IMR-90 (cell line): ENCODE results near the gene DPYSL5.

Source experiments
- BHLHE40 ChIP-seq: fragments of 150-350 bp; IDR thresholded peaks from 2 replicates; pipeline ENCODE4 v1.6.1; 2016; ENCODE audit warnings: mild to moderate bottlenecking, low read depth, low read length
- ELK1 ChIP-seq: fragments of 150-350 bp; IDR thresholded peaks from 2 replicates; pipeline ENCODE4 v1.6.1; 2016; ENCODE audit warnings: low read depth, mild to moderate bottlenecking, low read length, moderate library complexity, borderline replicate concordance
- FOS ChIP-seq: fragments of 150-350 bp; IDR thresholded peaks from 2 replicates; pipeline ENCODE4 v1.6.1; 2016; ENCODE audit warnings: low read depth, low read length
- MAZ ChIP-seq: IDR thresholded peaks from 2 replicates; pipeline ENCODE4 v1.6.1; 2012; ENCODE audit warnings: low read depth, mild to moderate bottlenecking, low read length, improper control_type of control experiment, moderate library complexity, borderline replicate concordance
- MXI1 ChIP-seq: IDR thresholded peaks from 2 replicates; pipeline ENCODE4 v1.6.1; 2012; ENCODE audit warnings: low read depth, mild to moderate bottlenecking, low read length, moderate library complexity, borderline replicate concordance
- POLR2A ChIP-seq: IDR thresholded peaks from 2 replicates; pipeline ENCODE4 v1.6.1; 2012; ENCODE audit warnings: mild to moderate bottlenecking, low read depth, low read length
- RCOR1 ChIP-seq: IDR thresholded peaks from 2 replicates; pipeline ENCODE4 v1.6.1; 2012; ENCODE audit warnings: mild to moderate bottlenecking, low read length, improper control_type of control experiment; ENCODE audit not compliant: insufficient replicate concordance
- RFX5 ChIP-seq: IDR thresholded peaks from 2 replicates; pipeline ENCODE4 v1.8.0; 2012; ENCODE audit warnings: low read depth, mild to moderate bottlenecking, low read length, moderate library complexity
- TF ChIP-seq, protein P1 (sequence below): conservative IDR thresholded peaks from 2 replicates; pipeline ENCODE4 v1.5.1; 2012; ENCODE audit warnings: mild to moderate bottlenecking, low read depth, low read length, improper control_type of control experiment
- TF ChIP-seq, protein P2 (sequence below): fragments of 150-350 bp; IDR thresholded peaks from 2 replicates; pipeline ENCODE4 v1.6.1; 2017; ENCODE audit warnings: mild to moderate bottlenecking, antibody characterized with exemption, low read length, low read depth

GRCh38 chr2:26816893-26817292, 31.0 kb upstream of the DPYSL5 start:
- TF ChIP-seq POLR2A (no peak), ELK1 (no peak), MXI1 (no peak), RCOR1 (no peak), RFX5 (no peak), MAZ (no peak), FOS (no peak), BHLHE40 (no peak)
- TF ChIP-seq, protein P1, sequence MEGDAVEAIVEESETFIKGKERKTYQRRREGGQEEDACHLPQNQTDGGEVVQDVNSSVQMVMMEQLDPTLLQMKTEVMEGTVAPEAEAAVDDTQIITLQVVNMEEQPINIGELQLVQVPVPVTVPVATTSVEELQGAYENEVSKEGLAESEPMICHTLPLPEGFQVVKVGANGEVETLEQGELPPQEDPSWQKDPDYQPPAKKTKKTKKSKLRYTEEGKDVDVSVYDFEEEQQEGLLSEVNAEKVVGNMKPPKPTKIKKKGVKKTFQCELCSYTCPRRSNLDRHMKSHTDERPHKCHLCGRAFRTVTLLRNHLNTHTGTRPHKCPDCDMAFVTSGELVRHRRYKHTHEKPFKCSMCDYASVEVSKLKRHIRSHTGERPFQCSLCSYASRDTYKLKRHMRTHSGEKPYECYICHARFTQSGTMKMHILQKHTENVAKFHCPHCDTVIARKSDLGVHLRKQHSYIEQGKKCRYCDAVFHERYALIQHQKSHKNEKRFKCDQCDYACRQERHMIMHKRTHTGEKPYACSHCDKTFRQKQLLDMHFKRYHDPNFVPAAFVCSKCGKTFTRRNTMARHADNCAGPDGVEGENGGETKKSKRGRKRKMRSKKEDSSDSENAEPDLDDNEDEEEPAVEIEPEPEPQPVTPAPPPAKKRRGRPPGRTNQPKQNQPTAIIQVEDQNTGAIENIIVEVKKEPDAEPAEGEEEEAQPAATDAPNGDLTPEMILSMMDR = no peak
- TF ChIP-seq, protein P2, sequence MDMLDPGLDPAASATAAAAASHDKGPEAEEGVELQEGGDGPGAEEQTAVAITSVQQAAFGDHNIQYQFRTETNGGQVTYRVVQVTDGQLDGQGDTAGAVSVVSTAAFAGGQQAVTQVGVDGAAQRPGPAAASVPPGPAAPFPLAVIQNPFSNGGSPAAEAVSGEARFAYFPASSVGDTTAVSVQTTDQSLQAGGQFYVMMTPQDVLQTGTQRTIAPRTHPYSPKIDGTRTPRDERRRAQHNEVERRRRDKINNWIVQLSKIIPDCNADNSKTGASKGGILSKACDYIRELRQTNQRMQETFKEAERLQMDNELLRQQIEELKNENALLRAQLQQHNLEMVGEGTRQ = no peak
